OCI-LY3 (cell line): Measurements from ENCODE around the gene IGSF3.

Experiments
- H2AFZ ChIP-seq: fragments of 200-600, 300-600 bp; shearing (Covaris generic); 2 replicates; pipeline ENCODE4 v1.6.0; 2014; ENCODE audit warnings: antibody characterized with exemption, low read depth, low read length
- H3K27ac ChIP-seq: fragments of 200-600, 300-600 bp; sonication (generic); 2 replicates; pipeline ENCODE4 v1.5.1; 2014; ENCODE audit warnings: mild to moderate bottlenecking, low read length, moderate library complexity, mixed read lengths
- H3K27me3 ChIP-seq: fragments of 200-600, 300-600 bp; sonication (generic); 2 replicates; pipeline ENCODE4 v1.6.1; 2014; ENCODE audit warnings: low read depth, low read length, mixed read lengths
- H3K36me3 ChIP-seq: fragments of 200-600, 300-600 bp; sonication (generic); replicated peaks from 2 replicates; pipeline ENCODE3; 2014; ENCODE audit warnings: low read depth, low read length, mixed read lengths
- H3K4me1 ChIP-seq: fragments of 300-600, 200-600 bp; sonication (generic); 2 replicates; pipeline ENCODE4 v1.6.1; 2014; ENCODE audit warnings: low read length, mixed read lengths
- H3K4me2 ChIP-seq: fragments of 200-600, 300-600 bp; sonication (generic); 2 replicates; pipeline ENCODE4 v1.6.1; 2014; ENCODE audit warnings: low read length, mixed read lengths
- H3K4me3 ChIP-seq: fragments of 300-600, 200-600 bp; sonication (generic); 2 replicates; pipeline ENCODE4 v1.5.1; 2014; ENCODE audit warnings: antibody characterized with exemption, mild to moderate bottlenecking, low read length, moderate library complexity
- H3K79me2 ChIP-seq: fragments of 300-600, 200-600 bp; shearing (Covaris generic); 2 replicates; pipeline ENCODE4 v1.6.1; 2014; ENCODE audit warnings: mild to moderate bottlenecking, low read length, mixed read lengths
- H3K9ac ChIP-seq: fragments of 300-600, 200-600 bp; shearing (Covaris generic); 2 replicates; pipeline ENCODE4 v1.6.0; 2014; ENCODE audit warnings: mild to moderate bottlenecking, low read length, moderate library complexity
- H3K9me3 ChIP-seq: fragments of 200-600, 300-600 bp; shearing (Covaris generic); 2 replicates; pipeline ENCODE4 v1.6.1; 2014; ENCODE audit warnings: low read length, mixed read lengths; ENCODE audit not compliant: insufficient read depth
- H4K20me1 ChIP-seq: fragments of 200-600, 300-600 bp; sonication (generic); 2 replicates; pipeline ENCODE4 v1.6.1; 2016; ENCODE audit warnings: low read length, mixed read lengths; ENCODE audit not compliant: insufficient read depth
- EZH2phosphoT487 ChIP-seq: fragments of 200-600 bp; shearing (Covaris generic); IDR thresholded peaks from 2 replicates; pipeline ENCODE4 v1.6.1; 2018; ENCODE audit warnings: antibody characterized with exemption, mixed run types, low read depth
- TF ChIP-seq, protein P1 (sequence below): fragments of 200-600, 300-600 bp; sonication (generic); IDR thresholded peaks from 2 replicates; pipeline ENCODE4 v1.5.1; 2014; ENCODE audit warnings: antibody characterized with exemption, low read length, low read depth

Gene IGSF3

DNA sequence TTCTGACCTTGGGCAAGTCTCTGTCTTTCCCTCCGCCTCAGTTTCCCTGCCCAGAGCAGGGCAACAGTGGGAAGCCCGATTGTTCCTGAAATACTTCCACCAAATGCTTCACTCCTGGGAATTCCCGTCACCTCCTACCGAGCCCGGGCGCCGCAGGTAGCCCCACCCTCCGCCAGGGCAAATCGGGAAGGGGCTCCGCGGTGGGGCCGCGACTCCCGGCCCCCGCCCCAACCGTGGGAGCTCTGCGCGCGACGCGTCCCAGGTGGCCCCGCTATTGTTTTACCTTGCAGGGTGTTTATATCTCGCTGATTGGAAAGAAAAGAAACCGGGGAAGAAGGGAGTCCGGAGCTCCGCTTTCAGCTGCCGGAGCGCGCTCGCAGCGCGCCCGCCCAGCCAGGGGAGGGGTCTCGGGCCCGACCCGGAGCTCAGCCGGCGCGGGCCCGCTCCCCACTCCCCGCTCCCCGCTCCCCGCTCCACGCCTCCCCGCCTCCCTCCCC is 407 bp downstream of the IGSF3 start:
- H3K4me1 ChIP-seq, result peaks cover 20% of the 10 kb centered on the region
- H3K9ac ChIP-seq, result peak overlapping the region; percentile 79
- H2AFZ ChIP-seq, result peak overlapping the region; percentile 48; the same call in 1 of the 2 replicates
- peaks cover 27% of the 10 kb centered on the region for H3K36me3 ChIP-seq
- no peaks in the 10 kb centered on the region for H4K20me1 ChIP-seq
- no peaks in the 10 kb centered on the region for H3K9me3 ChIP-seq
- TF ChIP-seq, protein P1, sequence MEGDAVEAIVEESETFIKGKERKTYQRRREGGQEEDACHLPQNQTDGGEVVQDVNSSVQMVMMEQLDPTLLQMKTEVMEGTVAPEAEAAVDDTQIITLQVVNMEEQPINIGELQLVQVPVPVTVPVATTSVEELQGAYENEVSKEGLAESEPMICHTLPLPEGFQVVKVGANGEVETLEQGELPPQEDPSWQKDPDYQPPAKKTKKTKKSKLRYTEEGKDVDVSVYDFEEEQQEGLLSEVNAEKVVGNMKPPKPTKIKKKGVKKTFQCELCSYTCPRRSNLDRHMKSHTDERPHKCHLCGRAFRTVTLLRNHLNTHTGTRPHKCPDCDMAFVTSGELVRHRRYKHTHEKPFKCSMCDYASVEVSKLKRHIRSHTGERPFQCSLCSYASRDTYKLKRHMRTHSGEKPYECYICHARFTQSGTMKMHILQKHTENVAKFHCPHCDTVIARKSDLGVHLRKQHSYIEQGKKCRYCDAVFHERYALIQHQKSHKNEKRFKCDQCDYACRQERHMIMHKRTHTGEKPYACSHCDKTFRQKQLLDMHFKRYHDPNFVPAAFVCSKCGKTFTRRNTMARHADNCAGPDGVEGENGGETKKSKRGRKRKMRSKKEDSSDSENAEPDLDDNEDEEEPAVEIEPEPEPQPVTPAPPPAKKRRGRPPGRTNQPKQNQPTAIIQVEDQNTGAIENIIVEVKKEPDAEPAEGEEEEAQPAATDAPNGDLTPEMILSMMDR, result no peak
- TF ChIP-seq EZH2phosphoT487, result no peak
- peak overlapping the region; percentile 96 for H3K4me2 ChIP-seq
- peaks cover 25% of the 10 kb centered on the region for H3K79me2 ChIP-seq
- H3K4me3 ChIP-seq, result peak overlapping the region; percentile 96
- no peak overlapping the region for H3K27ac ChIP-seq
- no peaks in the 10 kb centered on the region for H3K27me3 ChIP-seq

DNA sequence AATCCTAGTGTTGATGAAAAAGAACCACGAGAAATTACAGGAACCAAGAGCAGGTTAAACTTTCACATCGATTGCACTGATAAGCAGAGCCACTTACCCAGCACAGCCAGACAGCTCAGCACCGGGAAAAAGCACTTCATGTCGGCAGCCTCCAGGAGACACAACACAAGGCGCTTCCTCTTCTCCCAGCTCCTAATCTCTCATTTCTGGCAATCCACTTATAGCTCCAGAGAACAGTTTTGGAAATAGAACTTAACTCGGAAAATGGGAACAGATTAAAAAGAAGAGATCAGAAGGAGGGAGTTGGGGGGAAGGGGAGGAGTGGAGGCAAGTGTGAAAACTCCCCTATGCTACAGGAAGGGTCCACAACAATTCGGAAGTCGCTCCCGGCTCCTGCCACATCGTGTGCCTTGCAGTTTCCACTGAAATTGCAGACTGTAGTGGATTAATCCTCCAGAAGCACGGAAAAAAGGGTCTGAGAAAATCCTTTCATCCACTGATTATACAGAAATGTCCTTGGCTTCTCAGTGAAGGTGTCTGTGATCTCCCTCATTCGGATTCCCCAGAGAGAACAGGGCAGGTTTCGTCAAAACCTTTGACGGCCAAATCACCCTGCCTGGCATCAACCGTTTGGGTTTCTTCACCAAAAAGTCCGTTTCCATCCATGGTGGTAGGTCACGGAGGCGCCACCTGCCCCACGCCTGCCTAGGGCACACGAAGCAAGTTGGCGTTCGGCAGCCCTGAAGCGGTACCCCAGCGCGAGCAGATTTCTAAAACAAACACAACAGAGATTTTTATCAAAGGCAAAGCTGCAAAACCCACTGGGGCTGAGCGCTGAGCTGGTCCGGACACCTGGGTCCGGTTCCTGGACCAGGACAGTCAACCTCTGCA is 1.1 kb downstream of the IGSF3 start:
- Histone ChIP-seq H3K36me3 (peaks cover 27% of the 10 kb centered on the region), H3K4me2 (peak overlapping the region; percentile 96), H3K27me3 (no peaks in the 10 kb centered on the region), H3K27ac (no peak overlapping the region), H3K9me3 (no peaks in the 10 kb centered on the region), H2AFZ (no peak overlapping the region), H3K9ac (peak overlapping the region; percentile 79), H3K79me2 (peaks cover 25% of the 10 kb centered on the region), H4K20me1 (no peaks in the 10 kb centered on the region), H3K4me3 (peak overlapping the region; percentile 96), H3K4me1 (peaks cover 17% of the 10 kb centered on the region)
- TF ChIP-seq EZH2phosphoT487, result no peak
- TF ChIP-seq, protein P1, result no peak

DNA sequence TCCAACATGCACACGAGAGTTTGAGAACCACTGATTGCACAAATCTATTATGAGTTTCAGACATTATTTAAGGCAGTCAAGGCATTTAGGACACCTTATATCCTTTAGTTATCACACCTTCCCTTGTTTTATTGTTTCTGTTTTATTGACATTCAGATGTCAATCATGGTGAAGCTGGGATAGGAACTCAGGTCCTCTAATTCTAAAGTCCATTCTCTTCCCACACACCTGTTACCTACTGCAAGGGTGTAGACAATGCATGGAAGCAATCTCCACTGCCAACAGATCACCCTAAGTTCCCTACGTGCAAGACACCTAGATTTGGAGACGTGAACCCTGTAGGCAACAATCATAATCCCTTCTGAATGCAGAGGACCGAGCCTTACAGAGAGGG is 2.6 kb downstream of the IGSF3 start:
- H3K4me1 ChIP-seq, result peaks cover 17% of the 10 kb centered on the region
- TF ChIP-seq EZH2phosphoT487, result no peak
- TF ChIP-seq, protein P1, result no peak
- peaks cover 27% of the 10 kb centered on the region for H3K36me3 ChIP-seq
- H3K79me2 ChIP-seq, result peaks cover 25% of the 10 kb centered on the region
- H3K27me3 ChIP-seq, result no peaks in the 10 kb centered on the region
- H3K9me3 ChIP-seq, result no peaks in the 10 kb centered on the region
- no peak overlapping the region; the same call in 1 of the 2 replicates for H3K4me2 ChIP-seq
- no peaks in the 10 kb centered on the region for H4K20me1 ChIP-seq
- no peak overlapping the region for H3K9ac ChIP-seq
- H3K4me3 ChIP-seq, result no peak overlapping the region
- no peak overlapping the region for H3K27ac ChIP-seq
- H2AFZ ChIP-seq, result no peak overlapping the region

DNA sequence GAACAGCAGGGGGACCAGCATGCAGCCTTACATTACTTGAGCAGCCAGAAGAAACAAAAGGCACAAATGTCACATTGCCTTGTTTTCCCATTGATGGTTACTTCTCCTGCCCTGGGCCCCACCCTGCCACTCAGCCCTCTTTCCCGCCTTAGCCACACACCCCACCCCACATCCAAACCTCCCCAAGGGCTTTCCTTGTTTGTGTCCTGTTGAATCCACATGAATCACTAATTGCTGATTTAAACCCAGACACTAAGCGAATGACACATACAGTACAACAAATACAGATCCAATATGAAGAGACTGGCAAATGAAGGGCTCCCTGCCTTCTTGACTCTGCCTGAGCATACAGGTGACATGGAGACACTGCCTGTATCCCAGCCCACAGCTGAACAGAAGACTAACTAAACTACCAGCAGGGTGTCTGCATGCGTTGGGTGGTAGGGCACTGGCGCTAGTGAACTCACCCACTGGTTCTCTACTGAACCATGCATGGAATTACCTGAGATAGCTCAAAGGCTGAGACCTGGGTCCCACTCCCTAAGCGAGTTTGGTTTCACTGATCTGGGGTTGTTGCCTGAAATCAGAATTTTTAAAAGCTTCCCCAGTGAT is 3.1 kb downstream of the IGSF3 start:
- no peak overlapping the region for H3K4me2 ChIP-seq
- no peaks in the 10 kb centered on the region for H4K20me1 ChIP-seq
- H3K4me3 ChIP-seq, result no peak overlapping the region
- TF ChIP-seq, protein P1, result no peak
- no peak for TF ChIP-seq EZH2phosphoT487
- peaks cover 25% of the 10 kb centered on the region for H3K79me2 ChIP-seq
- H3K27ac ChIP-seq, result no peak overlapping the region
- H3K27me3 ChIP-seq, result no peaks in the 10 kb centered on the region
- H3K9ac ChIP-seq, result no peak overlapping the region
- no peaks in the 10 kb centered on the region for H3K9me3 ChIP-seq
- peaks cover 27% of the 10 kb centered on the region for H3K36me3 ChIP-seq
- peaks cover 17% of the 10 kb centered on the region for H3K4me1 ChIP-seq
- H2AFZ ChIP-seq, result no peak overlapping the region
